GM23338 (cell line): ENCODE results near the gene CD7. TPM values are rescaled to one million over a fixed set of nuclear protein-coding genes. Genes with fewer than 3 reads are reported as not detected.

ENCODE experiments used
- ATAC-seq: fragments of 200-7000 bp; cut with Tn5 transposase; 3 replicates; pipeline ENCODE4 v1.9.1; 2020
- DNase-seq: peaks from one replicate; pipeline ENCODE4 v3.0.0-alpha.2; 2015; ENCODE audit warnings: low spot score
- H2AFZ ChIP-seq: fragments of 200-600 bp; sonication (generic); 2 replicates; pipeline ENCODE4 v1.8.0; 2016; ENCODE audit warnings: antibody characterized with exemption, mild to moderate bottlenecking, moderate library complexity
- H3F3A ChIP-seq: fragments of 200-600 bp; sonication (generic); replicated peaks from 2 replicates; pipeline ENCODE4 v1.8.0; 2017; ENCODE audit warnings: antibody characterized with exemption, mixed run types, low read depth
- H3K27ac ChIP-seq: fragments of 200-600 bp; sonication (generic); 2 replicates; pipeline ENCODE4 v1.6.1; 2016; ENCODE audit warnings: low read depth
- H3K27me3 ChIP-seq: fragments of 200-600 bp; sonication (generic); 2 replicates; pipeline ENCODE4 v1.8.0; 2016; ENCODE audit warnings: mild to moderate bottlenecking, mixed run types, moderate library complexity; ENCODE audit not compliant: insufficient read depth
- H3K36me3 ChIP-seq: fragments of 200-600 bp; sonication (generic); 2 replicates; pipeline ENCODE4 v1.8.0; 2016; ENCODE audit warnings: mild to moderate bottlenecking; ENCODE audit not compliant: insufficient read depth
- H3K4me1 ChIP-seq: fragments of 200-600 bp; sonication (generic); 2 replicates; pipeline ENCODE4 v1.8.0; 2016; ENCODE audit warnings: mild to moderate bottlenecking, moderate library complexity; ENCODE audit not compliant: insufficient read depth
- H3K4me2 ChIP-seq: fragments of 200-600 bp; sonication (generic); 2 replicates; pipeline ENCODE4 v1.7.1; 2017; ENCODE audit warnings: mixed run types
- H3K4me3 ChIP-seq: fragments of 200-600 bp; sonication (generic); 2 replicates; pipeline ENCODE4 v1.6.1; 2016; ENCODE audit warnings: mixed run types
- H3K79me2 ChIP-seq: fragments of 200-600 bp; sonication (generic); replicated peaks from 2 replicates; pipeline ENCODE4 v1.8.0; 2017; ENCODE audit warnings: mild to moderate bottlenecking; ENCODE audit not compliant: insufficient read depth
- H3K9me2 ChIP-seq: fragments of 200-600 bp; sonication (generic); 2 replicates; pipeline ENCODE4 v1.8.0; 2017; ENCODE audit not compliant: insufficient read depth
- H4K20me1 ChIP-seq: fragments of 200-600 bp; sonication (generic); replicated peaks from 2 replicates; pipeline ENCODE4 v1.8.0; 2017; ENCODE audit warnings: mild to moderate bottlenecking; ENCODE audit not compliant: insufficient read depth
- H3K27ac Mint-ChIP-seq: 2 replicates; pipeline ENCODE4 v1.8.0; 2020; ENCODE audit warnings: inconsistent platforms, mild to moderate bottlenecking, moderate library complexity, mixed read lengths
- H3K27me3 Mint-ChIP-seq: 3 replicates; pipeline ENCODE4 v1.8.0; 2022; ENCODE audit warnings: low read depth, mild to moderate bottlenecking, moderate library complexity, mixed read lengths, inconsistent platforms; ENCODE audit not compliant: insufficient read depth, poor library complexity
- H3K36me3 Mint-ChIP-seq: 3 replicates; pipeline ENCODE4 v1.8.0; 2021; ENCODE audit warnings: low read depth, mild to moderate bottlenecking, inconsistent platforms, moderate library complexity, mixed read lengths
- H3K4me1 Mint-ChIP-seq: 3 replicates; pipeline ENCODE4 v1.8.0; 2020; ENCODE audit warnings: mild to moderate bottlenecking, inconsistent platforms, mixed read lengths
- H3K4me3 Mint-ChIP-seq: 3 replicates; pipeline ENCODE4 v1.8.0; 2021; ENCODE audit warnings: moderate library complexity, mild to moderate bottlenecking, inconsistent platforms, mixed read lengths
- H3K9me3 Mint-ChIP-seq: 3 replicates; pipeline ENCODE4 v1.8.0; 2020; ENCODE audit warnings: moderate library complexity, mild to moderate bottlenecking, inconsistent platforms, mixed read lengths
- EZH2 ChIP-seq: fragments of 200-600 bp; sonication (generic); IDR thresholded peaks from one replicate; pipeline ENCODE4 v1.8.0; 2017; ENCODE audit warnings: antibody characterized with exemption, mild to moderate bottlenecking, low read depth; ENCODE audit not compliant: unreplicated experiment
- NANOG ChIP-seq: IDR thresholded peaks from 2 replicates; pipeline ENCODE4 v1.6.1; 2016; ENCODE audit warnings: antibody characterized with exemption, borderline replicate concordance
- POLR2AphosphoS5 ChIP-seq: IDR thresholded peaks from 2 replicates; pipeline ENCODE4 v1.6.1; 2016; ENCODE audit warnings: antibody characterized with exemption, low read depth
- STAT1 ChIP-seq: IDR thresholded peaks from one replicate; pipeline ENCODE4 v1.6.1; 2016; ENCODE audit warnings: antibody characterized with exemption; ENCODE audit not compliant: unreplicated experiment
- ZNF114 ChIP-seq: fragments of 250-450 bp; sonication (Bioruptor Pico); IDR thresholded peaks from 2 replicates; pipeline ENCODE4 v1.5.0; 2020; ENCODE audit warnings: mild to moderate bottlenecking, moderate library complexity
- ZNF462 ChIP-seq: fragments of 250-450 bp; sonication (Bioruptor Pico); IDR thresholded peaks from 2 replicates; pipeline ENCODE4 v1.5.0; 2020; ENCODE audit warnings: mild to moderate bottlenecking, moderate library complexity
- polyA plus RNA-seq: library from polyadenylated mRNA; unstranded; fragments of >200 nt; fragmentation: Nextera tagmentation; extraction: Ambion mirVana; gene quantifications from 2 replicates; pipeline ENCODE4 v1.2.1, GENCODE V29; 2016
- total RNA-seq: library from RNA; depleted of rRNA; stranded (reverse); fragments of >200 nt; shearing (Covaris generic); gene quantifications from 2 replicates; pipeline ENCODE4 v1.2.3, GENCODE V29; 2014

The CD7 gene
- total and polyA plus RNA-seq, 2 experiments from 2014 or later = 0.42 to 0.44 TPM

- Histone ChIP-seq H3K79me2 (0 out of 2 replicates have a peak, but pooled peaks cover 3% of the 10 kb centered on the region), H3K9me2 (no peaks in the 10 kb centered on the region), H3K4me2 (no peak overlapping the region), H4K20me1 (no peaks in the 10 kb centered on the region), H3F3A (peaks cover 10% of the 10 kb centered on the region; the same call in 1 of the 2 replicates), H3K36me3 (no peaks in the 10 kb centered on the region), H3K27me3 (no peaks in the 10 kb centered on the region), H3K27ac (no peak overlapping the region), H3K4me3 (no peak overlapping the region), H2AFZ (no peak overlapping the region), H3K4me1 (no peaks in the 10 kb centered on the region)
- TF ChIP-seq POLR2AphosphoS5 (no peak), ZNF462 (CRISPR knock-in tag) (no peak), EZH2 (no peak), NANOG (no peak), ZNF114 (CRISPR knock-in tag) (no peak), STAT1 (no peak)
- Mint-ChIP-seq H3K36me3 (no peaks in the 10 kb centered on the region; the same call in 2 of the 3 replicates), H3K27ac (no peak overlapping the region), H3K4me3 (no peak overlapping the region), H3K9me3 (no peaks in the 10 kb centered on the region; the same call in 2 of the 3 replicates), H3K4me1 (peaks cover 5% of the 10 kb centered on the region; the same call in 1 of the 3 replicates), H3K27me3 (peaks cover 4% of the 10 kb centered on the region)
- no peak for ATAC-seq
- no peak for DNase-seq
These were observed 29.3 kb downstream of the CD7 start for GRCh38 chr17:82287868-82288801.
